CD4-positive, alpha-beta T cell treated with Interleukin-17A for 1 hour (primary cell): ENCODE results near the gene DAND5.

Source experiments
- DNase-seq: peaks from one replicate; pipeline ENCODE4 v3.0.0-alpha.2; 2020

Gene DAND5

DNA sequence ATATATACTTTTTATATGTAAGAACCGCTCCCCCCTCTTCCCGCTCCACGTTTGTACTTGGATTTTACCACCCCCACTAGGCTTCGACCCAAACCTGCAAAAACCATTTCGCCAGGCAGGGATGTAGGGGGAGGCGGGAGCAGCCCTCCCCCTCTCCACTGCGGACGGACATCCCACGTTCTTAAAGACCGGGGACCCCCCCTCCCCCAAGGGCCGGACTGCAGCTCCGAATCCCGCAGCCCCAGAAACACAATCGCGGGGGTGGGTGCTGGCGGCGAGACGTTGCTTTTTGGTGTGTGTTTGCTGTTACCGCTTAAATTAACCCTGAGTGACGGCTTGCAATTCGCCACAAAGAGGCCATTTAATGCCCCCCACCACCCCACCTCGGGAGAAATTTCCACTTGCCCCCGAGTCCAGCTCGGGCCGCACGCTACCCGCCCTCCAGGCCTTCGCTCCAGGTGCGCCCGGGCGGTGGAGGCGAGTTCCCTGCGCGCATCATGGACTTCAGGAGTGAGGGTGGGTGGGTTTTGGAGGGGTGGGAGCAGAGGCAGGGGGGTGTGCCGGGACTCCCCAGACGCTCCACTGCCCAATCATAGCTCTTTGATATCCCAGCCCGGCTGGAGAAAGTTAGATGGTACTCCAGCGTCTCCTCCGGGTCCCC, 41.7 kb downstream of the DAND5 start:
- DNase-seq = no peak

DNA sequence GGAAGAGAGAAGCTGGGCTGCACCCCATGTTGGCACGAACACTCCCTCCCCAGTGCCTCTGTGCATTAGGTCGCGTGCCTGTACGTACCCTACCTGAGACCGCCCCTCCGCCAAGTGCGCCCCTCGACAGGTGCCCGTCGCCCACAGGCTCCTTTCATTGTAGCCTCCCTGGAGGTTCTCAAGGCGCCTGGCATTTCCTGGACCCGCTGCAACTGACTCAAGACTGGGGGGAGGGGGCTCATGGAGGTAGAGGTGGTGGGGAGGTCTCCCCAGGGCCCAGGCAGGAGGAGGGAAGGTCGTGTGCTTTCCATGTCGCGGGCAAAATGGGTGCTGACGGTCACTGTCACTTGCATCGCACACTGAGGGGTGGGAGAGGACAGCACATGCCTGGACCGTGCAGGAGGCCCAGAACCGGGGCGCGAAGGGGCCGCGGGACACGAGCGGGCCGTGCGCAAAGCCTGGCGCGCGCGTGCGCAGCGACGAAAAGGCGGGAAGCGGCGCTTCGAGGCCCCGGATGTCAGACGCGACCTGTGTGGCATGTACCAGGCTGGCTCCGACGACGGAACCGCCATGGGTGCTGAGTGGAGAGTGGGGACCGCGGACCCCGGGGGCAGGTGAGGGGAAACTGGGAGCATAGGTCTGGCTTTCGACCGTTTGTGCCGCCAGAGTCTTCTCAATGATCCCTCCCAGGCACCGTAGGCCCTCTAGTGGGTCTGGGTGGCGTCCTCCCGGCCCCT, 42.4 kb downstream of the DAND5 start:
- DNase-seq = no peak

DNA sequence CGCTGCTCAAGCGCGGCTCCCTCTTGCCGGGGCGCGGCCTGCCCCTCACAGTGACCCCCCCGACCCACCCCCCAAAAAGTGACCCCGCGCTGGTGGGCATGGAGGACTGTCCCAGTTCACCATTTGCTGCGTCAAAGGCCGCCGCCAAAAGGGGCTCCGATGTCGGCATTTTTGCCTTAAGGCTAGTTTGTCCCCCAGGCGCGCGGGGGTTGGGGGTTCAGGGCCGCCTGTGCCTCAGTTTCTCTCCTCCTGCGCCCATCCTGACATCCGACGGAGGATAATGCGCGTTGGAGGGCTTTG, 43.0 kb downstream of the DAND5 start:
- DNase-seq = no peak

DNA sequence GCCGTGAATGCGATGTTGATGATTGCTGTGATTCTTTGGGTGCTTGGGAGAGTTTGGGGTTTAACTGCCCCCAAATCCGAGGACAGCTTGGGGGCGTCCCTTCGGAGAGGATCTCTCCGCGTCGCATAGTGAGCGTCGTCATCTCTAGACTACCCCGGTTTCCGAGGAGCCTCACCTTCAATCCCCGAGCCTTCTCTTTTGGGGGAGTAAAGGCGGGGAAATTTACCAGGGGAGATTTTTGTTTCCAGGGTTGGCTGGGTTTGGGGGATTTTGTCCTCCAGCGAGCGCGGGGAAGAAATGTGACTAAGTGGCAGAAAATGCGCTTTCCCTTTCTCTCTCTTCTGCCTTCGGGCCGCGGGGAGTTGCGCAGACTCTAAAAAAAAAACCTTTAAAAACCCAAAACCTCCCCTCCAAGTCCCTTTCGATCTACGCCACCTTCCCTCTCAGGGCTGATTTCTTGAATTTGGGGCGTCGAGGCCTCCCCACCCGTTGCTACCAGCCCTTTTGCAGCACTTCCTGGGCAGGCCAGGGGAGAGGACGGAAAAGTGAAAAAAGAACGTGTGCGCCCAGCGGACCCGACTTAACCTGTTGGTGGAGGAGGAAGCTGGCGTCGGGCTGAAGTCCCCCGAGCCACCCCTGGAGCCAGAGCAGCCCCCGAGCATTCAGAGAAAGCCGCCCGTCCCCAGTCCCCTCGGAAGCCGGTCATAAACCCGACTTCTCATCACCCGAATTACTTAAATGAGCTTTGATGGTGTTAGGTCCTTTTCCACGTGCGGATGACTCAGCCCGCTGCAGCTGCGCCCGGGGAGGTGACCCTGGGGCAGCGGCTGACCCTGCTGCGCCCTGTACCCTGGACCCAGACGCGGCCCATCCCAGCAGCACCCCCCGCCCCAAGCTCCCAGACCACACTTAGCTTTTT, 43.6 kb downstream of the DAND5 start:
- peak; percentile 30 for DNase-seq

DNA sequence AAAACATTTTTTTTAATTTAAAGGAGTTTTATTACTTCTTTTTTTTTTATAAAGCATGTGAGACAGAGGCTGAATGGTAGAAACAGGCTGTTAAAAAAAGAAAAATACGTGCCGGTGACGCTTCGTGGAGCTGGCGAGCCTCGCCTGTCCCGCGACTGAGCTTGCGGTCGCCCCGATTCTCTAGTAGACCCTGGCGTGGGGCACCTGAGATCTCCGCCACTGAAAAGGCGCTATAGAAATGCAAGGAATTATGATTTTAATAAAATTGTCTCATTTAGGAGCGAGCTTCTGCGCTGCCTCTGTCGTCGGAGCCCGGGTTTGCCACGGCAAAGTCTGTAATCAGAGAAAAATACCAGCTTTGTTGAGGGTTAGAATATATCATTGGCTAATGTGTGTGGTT, 44.3 kb downstream of the DAND5 start:
- no peak for DNase-seq

DNA sequence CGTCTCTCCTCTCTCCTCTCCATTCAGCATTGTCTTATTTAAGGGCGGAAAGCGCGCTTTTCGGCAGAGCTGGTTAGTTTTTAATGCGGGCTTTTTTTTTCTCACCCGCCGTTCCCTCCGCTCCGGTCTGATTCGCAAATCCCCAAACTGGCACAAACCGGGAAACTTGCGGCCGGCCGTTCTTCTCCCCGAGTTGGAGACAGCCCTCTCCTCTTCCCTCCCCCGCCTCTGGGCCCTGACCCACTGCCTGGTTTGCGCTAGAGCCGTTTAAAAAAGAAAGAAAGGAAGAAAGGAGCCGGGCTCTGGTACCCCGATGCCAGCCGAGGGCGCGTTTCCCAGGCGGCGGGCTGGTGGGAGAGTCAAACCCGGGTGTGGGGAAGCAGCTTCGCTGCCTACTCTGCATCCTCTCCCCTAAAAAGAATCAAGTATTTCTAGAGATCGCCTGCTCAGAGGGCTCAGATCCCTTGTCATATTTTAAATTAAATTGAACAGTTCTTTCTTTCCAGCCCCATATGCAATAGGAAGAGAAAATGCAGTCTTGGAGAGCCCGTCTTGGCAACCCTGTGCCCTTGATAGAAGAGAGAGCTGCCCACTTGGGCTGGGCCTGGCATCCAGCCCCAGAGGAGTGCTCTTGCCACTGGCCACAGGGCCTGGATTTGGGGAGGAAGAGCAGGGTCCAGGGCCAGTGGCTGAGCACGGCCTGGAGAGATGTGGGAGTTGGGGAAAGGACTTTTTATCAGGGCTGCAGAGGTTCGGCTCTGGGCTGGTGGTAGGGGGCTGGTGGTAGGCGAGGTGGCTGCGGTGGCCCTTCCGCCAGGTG, 44.9 kb downstream of the DAND5 start:
- no peak for DNase-seq

DNA sequence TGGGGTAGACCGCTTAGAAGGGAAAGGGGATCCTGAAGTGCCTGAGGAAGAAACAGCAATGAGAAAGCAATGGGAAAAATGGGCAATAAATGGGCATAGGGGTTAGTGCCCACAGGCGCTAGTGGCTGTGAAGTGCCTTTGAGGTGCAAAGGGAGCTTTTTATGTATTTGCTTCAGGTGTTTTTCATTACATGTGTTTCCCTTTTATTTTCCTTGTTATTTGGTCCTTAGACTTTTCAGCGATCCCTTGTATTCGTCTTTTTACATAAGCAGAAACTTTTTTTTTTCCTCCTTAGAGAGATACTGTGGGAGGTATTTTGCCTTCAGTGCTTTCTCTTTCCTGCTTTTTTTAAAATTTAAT, 45.5 kb downstream of the DAND5 start:
- no peak for DNase-seq

DNA sequence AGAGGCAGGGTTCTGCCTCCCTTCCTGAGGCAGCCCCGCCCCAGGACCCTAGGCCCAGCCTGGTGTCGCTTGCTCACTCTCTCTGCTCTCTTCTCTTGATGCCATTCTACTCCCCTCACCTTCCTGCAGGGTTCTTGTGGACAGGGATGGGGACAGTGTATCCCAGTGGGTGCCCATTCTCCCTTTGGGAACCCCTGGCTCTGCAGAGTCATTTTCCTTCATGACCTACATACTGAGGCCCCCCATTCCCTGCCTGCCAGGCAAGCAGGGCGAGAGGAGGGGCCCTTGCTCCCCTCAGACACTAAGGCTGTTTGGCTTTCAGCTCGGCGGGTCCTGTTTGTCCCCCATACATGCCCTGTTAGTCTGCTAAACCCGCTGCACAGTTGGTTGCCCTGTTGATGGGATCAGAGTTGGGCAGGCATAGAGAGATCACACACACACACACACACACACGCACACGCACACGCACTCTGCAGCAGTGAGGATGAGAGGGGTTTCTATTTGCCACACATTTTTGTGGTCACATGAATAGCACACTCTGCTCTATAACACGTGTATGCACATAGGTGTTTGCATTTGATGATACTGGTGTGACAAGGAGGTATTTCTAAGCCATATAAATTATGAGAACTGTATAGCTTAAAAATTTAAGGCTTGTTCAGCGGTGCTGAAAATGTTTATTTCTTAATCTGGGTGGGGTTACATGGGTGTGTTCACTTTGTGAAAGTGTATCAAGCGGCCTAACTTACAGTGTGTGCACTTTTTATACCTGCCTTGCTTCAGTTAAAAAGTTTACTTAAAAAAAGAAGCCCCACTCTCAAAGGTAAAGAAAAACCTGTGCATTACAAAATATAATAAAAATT, 46.2 kb downstream of the DAND5 start:
- DNase-seq = no peak

DNA sequence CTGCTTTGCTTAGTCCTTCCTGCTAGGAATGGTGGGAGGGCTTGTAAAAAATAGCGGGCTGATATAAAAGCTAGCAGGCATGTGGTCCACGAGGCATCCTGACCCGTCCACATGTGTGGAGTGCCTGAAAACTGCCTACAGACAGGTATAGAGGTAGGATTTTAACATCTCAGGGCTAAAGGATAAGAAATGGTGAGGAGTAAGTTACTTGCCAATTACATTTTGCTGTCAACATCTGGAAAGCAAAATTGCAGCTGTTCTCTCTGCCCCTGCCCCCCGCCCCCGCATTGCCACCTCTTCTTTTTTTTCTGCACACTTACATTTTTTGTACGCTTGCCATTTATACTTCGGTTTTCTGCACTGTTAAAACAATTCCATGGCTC, 46.9 kb downstream of the DAND5 start:
- DNase-seq = no peak

DNA sequence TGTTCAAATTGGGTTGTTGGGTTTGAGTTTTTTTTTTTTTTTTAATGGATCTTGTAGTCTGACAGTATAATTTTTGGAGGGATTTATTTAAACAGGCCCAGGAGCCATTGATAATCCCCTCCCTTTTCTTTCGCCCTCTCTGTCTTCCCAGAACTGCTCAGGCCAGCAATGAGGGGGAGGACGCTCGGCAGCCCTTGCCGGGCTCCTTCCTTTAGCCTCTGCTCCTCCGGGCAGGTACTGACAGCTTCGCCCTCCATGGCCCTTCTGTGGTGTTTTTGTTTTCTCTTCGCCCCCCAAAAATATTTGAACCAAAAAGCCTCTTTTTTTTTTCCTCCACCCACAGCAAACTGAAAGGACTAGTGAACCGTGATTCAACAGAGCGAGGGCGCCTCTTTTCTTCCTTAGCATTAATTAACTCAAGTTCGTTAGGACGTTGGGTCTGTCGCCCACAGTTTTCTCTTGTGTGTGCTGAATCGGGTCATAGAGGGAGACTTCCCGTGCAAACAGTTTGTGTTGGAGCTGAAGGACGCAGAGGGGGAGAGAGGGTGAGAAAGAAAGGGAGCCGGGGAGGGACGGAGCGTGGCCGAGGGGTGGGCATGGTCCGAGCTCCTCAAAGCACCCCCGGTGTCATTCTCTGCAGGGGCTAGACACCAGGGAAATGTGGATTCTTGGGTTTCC, 47.4 kb downstream of the DAND5 start:
- DNase-seq = no peak

DNA sequence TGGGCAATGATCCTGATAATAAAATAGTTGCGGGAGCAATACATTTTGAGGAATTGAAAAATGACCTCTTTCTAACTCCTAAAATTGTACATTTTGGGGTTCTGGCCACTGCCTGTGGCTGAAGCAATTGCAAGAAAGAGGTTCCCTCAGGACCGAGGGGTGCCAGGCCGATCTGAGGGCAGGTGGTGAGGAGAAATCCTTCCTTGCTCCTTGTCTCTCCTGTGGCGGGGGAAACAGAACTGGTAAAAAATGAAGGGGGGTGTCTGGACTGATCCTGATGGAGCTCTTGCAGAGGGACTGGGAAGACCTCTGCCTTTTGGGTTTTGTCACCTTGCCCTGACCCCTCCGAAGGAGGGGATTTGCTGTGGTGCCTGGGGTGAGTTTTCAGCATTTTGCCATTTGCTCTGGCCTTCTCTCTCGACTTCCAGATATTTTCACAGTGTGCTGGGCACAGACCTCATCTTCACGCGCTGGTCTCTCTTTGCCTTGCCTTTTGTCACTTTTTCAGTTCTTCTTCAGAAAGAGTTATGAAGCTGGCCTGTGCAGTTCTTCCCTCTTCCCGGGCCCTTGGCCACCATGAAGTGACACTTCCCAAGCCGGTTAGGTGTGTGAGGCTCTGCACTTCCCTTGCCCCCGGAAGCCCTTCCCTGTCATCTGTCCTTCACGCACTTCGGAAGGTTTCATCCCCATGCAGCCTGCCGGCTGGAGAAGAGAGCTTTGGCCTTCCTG, 48.1 kb downstream of the DAND5 start:
- no peak for DNase-seq

DNA sequence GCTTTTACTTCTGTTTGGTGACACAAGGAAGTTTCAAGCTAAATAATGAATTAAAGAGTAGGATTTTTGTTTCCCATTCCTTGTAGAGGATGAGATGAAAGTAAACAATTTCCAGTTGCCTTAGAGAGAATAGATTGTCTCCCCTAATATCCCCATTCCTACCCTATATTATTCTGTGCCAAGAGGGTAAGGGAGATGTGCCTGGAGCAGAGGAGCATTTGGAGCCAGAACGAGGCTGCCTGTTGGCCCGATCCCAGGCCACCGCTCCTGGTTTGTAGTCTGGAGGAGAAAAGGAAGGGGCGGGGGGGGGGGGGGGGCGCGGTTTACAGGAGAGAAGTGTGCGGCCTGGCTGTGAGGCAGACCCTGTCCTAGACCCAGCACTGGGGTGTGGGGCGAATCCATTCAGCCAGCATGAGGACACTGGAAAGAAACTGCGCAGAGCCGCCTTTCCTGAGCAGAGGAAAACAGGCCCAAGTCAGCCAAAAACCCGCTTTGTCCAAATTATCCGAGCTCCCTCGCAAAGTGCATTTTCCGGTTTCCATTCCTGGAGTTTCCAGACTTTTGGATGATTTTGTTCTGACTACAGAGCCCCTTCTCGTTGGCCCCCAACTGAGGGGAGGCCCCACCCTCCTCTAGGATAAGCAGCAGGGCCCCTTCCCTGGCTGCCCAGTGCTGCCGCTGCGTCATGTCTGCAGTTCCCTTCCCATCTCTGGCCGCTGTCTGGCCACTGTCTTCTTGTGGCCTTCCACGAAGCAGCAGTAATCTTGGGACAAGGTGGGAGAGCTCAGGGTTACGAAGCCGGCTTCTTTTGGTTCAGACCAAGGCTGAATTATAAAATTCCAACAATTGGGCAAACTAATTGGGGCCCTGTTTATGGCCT, 48.9 kb downstream of the DAND5 start:
- no peak for DNase-seq

DNA sequence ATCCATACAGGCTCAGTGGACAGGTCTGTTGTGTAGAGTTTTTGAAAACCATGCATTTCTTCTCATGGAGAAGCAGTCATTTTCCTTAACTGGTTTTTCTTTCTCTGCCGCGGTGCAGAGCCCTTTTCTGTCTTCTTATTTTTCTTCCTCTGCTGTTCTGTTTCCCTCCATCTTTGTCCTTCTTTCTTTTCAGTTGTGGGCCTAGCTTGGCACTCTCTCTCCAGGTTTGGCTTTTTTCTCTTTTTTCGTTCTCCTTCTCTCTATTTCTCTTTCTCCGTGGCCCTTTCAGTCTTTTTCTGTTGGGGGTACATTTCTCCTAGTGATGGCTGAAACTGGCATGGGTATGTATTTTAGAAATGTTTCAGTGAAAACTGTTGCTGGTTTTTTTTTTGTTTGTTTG, 50.0 kb downstream of the DAND5 start:
- DNase-seq = no peak

DNA sequence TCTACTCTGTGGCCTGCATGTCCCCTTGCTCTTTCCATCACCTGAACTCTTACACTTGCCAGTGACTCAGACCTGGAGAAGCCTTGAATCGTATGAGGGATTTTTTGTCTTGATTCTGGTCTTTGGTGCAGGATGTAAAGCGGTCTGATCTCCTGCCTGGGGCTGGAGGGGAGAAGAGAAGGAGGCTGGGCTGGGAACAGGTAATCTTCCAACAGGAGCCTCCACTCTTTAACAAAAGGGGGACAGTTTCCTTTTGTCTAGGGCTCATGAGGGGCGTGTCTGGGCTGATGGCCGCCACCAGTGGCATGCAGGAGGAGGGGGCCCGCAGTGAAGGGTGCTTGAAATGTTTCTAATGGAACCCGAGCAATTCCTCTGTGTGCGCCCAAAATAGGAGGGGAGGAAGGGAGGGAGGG, 50.6 kb downstream of the DAND5 start:
- no peak for DNase-seq

DNA sequence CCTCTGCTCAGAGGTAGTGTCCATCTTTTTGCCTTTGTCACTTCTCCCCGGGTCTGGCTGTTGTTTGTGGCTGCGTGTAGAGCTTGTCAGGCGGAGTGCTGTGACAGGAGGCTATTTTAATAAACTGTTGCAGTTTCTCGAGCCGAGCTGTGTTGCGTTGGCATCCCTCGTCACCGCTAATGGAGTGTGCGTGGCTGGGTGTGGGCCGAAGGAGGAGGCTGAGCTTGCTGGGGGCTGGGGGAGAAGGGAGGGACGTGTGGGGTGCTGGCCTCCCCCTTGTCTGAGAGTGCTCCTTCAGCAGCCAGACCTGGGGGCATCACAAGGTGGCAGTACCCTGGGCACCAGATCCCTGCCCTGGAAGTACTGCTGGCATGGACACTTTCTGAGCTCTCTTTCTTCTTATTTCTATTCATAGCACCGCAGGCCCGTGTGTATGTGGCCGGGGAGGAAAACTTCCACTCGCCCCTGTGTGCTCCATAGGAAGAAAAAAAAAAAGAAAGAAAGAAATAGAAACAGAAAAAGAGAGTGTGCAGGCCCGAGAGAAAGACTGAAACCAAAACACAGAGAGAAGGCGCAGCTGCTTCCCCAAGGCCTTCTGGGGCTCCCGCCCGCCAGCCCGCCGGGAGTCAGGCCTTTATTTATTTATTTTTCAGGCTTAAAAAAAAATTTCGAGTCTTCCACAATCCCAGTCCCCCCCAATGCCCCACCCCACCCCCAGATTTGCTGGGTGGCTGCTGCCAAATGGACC, 52.9 kb downstream of the DAND5 start:
- no peak for DNase-seq

DNA sequence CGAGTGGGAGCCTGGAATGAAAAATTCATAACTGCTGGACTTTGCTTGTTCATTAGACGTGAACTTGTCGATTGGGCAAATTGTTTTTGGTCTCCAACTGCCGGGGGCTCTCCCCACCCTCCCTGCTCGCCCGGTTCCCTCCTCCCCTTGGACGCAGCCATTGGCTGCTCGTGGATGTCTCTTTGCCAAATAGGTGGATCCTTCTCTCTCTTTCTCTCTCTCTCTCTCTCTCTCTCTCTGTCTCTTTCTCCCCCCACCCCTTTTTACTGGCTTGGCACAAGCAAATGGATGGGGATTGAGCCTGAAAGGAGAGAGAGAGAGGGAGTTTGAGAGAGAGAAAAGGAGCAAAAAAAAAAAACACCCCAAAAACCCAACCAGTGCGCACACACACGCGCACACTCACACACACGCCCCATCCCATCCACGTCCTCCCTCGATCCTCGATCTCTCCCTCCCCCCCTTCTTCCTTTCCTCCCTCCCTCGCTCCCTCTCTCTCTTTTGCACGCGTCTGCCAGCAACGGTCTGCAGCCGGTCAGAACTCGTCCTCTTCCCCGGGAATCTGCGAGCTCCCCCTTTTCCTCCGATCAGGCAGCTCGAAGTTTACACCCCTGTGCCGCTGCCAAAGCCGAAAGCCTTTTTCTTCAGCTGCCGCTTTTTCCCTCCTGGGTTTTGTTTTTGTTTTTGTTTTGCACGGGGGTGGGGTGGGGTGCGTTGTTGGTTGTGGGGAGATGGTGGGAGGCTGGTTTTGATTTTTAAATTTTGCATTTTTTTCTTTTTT, 53.7 kb downstream of the DAND5 start:
- DNase-seq = no peak

DNA sequence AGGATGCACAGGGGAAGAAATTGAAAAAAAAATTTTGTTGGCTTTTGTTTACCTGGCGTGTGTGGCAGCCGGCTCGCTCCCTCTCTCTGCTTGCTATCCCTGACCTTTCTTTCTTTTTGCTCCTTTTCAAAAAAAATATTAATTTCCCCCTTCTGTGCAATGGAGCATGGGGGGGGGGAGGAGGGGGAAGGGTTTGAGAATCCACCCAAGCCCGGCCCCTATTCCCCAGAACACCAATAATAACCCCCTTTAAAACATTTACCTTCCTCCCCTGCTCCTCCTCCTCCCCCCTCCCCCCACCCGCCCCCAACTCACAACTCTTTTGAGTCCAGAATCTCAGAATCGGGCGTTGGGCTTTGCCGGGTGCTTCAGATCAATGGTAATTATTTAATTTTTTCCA, 54.3 kb downstream of the DAND5 start:
- DNase-seq = no peak
